ENCODE data around the gene ARID1B.

DNA sequence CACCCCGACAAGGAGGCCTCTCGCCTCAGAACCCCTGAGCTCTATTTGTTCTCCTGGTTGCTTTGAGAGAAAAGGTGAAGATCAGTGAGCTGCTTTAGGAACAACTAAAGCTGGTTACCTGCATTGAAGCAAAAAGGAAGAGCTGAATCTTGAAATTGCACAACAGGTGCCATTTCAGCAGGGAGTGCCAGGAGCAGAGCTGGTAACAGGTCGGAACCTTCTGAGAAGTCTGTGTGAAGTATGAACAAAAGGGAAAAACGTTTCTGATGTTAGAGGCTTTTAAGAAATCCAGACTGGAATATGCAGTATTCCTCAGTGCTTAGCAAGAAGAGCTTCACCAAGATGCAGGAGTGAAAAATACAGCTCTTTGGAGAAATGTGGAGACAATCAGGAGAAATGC is 382.2 kb downstream of the ARID1B start:
- TF ChIP-seq ZFX (IDR thresholded peaks at IDR 0.05) (no peak), CTCF (conservative IDR thresholded peaks at IDR 0.05) (no peak)
